Activated CD4-positive, alpha-beta T cell treated with anti-CD3 and anti-CD28 coated beads, Interleukin-2, amount 50 U/mL, for 16 hours (primary cell): ENCODE results near the gene HNRNPCL4.
"Not testable (repeated sequence)": the region's sequence is repeated elsewhere in the genome, so short reads cannot be mapped to it uniquely, and the experiment has no call there.

ENCODE experiments used
- DNase-seq: peaks from one replicate; pipeline ENCODE4 v3.0.0-alpha.2; 2020

HNRNPCL4 gene

DNA sequence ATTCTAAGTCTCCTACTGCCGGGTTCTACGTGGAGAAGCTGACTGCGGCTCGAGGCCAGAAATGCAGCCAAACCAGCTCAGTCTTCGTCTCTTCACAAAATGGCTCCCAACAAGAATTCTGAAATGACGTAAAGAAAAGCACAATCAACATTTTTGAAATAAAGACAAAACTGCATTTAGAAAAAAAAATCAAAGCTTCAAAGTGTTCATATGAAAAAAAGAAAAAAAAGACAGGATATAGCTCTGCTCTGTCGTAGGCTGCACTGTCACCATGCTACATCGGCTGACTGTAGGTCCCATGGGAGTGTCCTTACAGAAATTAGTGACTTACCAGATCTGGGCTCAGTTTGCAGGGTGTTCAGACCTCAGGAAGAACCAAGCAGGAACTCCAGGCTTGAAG, at the start of gene HNRNPCL4:
TSS of gene HNRNPCL4 (minus strand) at position 101 of the 400 bp plus-strand sequence. CDS start 164 bp downstream, outside the sequence.
- DNase-seq, result not testable (repeated sequence)

DNA sequence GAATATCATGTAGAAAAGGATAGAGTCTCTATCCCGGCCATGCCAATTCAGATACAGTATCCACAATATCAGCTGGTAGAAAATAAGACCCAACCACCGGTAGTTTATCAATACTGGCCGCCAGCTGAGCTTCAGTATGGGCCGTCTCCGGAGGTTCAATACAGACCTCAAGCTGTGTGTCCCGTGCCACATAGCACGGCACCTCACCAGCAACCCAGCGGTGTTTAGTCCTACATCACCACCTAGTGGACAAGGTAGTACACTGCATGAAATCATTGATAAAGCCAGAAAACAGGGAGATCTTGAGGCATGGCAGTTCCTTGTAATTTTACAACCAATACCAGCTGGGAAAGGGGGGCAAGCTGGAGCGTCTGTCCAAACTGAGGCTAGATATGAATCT, 43.3 kb upstream of the HNRNPCL4 start:
- DNase-seq, result not testable (repeated sequence)

DNA sequence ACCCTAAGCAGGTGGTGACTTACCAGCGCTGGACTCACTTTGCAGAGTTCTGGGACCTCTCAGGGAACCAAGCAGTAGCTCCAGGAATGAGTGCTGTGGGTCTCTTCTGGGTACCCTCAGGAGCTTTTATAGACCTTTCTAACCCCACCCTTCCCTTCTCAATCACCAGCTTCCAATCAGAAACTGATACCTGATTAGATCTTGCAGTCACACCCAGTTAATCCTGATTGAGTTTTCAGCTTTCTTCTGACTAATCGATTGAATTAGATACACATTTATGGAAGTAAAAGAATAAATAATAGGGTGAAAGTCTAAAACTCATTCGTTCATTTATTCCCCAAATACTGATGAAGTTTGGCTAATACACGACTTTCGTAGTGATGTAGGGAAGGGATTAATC, 35.9 kb upstream of the HNRNPCL4 start, which contains the start of gene PRAMEF13:
TSS of gene PRAMEF13 (minus strand) at position 101 of the 400 bp plus-strand sequence. CDS start 1,820 bp downstream, outside the sequence.
- not testable (repeated sequence) for DNase-seq

DNA sequence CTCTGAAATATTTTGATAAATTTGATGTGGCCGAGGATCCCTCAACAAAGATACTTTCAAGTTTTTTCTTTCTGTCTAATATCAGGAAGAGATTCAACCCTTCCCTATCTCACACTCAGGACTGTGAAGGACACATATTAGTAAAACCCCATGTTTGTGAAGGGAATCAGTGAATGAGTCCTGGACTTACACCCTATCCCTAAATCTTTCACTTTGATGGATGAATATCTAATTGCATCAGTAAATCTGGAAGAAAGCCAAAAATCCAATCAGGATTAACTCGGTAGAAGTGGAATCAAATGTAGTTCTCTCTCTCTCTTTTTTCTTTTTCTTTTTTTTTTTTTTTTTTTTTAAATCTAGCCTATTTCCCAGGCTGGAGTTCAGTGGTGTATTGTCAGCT, 6.1 kb upstream of the HNRNPCL4 start, which contains the start of gene PRAMEF9:
TSS of gene PRAMEF9 (plus strand) at position 301 of the 400 bp plus-strand sequence. CDS start 3,433 bp downstream, outside the sequence.
- not testable (repeated sequence) for DNase-seq

DNA sequence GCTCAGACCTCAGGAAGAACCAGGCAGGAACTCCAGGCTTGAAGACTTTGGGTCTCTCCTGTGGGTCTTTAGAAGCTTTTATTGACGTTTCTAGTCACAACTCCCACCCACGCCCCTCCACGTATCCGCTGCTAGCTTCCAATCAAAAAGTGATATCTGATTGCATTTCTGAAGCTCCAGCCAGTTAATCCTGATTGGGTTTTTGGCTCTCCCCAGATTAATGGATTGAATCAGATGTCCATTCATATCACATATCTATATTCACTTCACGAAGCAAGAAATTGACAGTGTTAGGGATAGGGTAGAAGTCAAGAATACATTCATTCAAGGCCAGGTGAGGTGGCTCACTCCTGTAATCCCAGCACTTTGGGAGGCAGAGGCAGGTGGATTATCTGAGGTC, 9.5 kb downstream of the HNRNPCL4 start, which contains the start of gene PRAMEF26:
TSS of gene PRAMEF26 (minus strand) at position 101 of the 400 bp plus-strand sequence. CDS start 2,914 bp downstream, outside the sequence.
- DNase-seq, result not testable (repeated sequence)

DNA sequence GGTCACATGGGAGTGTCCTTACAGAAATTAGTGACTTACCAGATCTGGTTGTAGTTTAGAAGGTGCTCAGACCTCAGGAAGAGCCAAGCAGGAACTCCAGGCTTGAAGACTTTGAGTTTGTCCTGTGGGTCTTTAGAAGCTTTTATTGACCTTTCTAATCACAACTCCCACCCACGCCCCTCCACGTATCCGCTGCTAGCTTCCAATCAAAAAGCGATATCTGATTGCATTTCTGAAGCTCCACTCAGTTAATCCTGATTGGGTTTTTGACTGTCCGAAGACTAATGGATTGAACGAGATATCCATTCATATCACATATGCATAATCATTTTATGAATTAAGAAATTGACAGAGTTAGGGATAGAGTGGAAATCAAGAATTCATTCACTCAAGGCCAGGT, 48.7 kb downstream of the HNRNPCL4 start, which contains the start of gene HNRNPCL2:
TSS of gene HNRNPCL2 (minus strand) at position 101 of the 400 bp plus-strand sequence. CDS start 454 bp downstream, outside the sequence.
- DNase-seq, result not testable (repeated sequence)
